ENCODE measurements around the gene TXNDC11.

GRCh38 chr16:11637320-11637719, 105.3 kb downstream of the TXNDC11 start:
- TF ChIP-seq RCOR1 (IDR thresholded peaks at IDR 0.05; ENCODE audit: low read depth, low read length) = no peak
- TF ChIP-seq, protein P1, sequence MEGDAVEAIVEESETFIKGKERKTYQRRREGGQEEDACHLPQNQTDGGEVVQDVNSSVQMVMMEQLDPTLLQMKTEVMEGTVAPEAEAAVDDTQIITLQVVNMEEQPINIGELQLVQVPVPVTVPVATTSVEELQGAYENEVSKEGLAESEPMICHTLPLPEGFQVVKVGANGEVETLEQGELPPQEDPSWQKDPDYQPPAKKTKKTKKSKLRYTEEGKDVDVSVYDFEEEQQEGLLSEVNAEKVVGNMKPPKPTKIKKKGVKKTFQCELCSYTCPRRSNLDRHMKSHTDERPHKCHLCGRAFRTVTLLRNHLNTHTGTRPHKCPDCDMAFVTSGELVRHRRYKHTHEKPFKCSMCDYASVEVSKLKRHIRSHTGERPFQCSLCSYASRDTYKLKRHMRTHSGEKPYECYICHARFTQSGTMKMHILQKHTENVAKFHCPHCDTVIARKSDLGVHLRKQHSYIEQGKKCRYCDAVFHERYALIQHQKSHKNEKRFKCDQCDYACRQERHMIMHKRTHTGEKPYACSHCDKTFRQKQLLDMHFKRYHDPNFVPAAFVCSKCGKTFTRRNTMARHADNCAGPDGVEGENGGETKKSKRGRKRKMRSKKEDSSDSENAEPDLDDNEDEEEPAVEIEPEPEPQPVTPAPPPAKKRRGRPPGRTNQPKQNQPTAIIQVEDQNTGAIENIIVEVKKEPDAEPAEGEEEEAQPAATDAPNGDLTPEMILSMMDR (IDR thresholded peaks at IDR 0.05) = no peak
- TF ChIP-seq JUNB (IDR thresholded peaks at IDR 0.05) = no peak
- no peak for TF ChIP-seq RAD21 (conservative IDR thresholded peaks at IDR 0.05 in 1 of 2, IDR thresholded peaks at IDR 0.05 in 1 of 2)
- TF ChIP-seq NR3C1 (IDR thresholded peaks at IDR 0.05) = no peak
- no peak for TF ChIP-seq ELK1 (IDR thresholded peaks at IDR 0.05; ENCODE audit: low read depth, low read length)
- TF ChIP-seq FOSL2 (IDR thresholded peaks at IDR 0.05) = no peak
- TF ChIP-seq FOSL2 (CRISPR knock-in tag; IDR thresholded peaks at IDR 0.05) = no peak
- no peak for TF ChIP-seq MAX (IDR thresholded peaks at IDR 0.05)
- no peak for TF ChIP-seq CEBPB (IDR thresholded peaks at IDR 0.05)
- no peak for TF ChIP-seq MAZ (IDR thresholded peaks at IDR 0.05; ENCODE audit: borderline replicate concordance, low read depth, low read length)
- no peak for TF ChIP-seq POLR2A (IDR thresholded peaks at IDR 0.05; ENCODE audit: low read length)
- TF ChIP-seq MYC (IDR thresholded peaks at IDR 0.05; ENCODE audit: borderline replicate concordance, low read length) = no peak
- no peak for TF ChIP-seq TP53 (CRISPR knock-in tag; IDR thresholded peaks at IDR 0.05)
- TF ChIP-seq, protein P2, sequence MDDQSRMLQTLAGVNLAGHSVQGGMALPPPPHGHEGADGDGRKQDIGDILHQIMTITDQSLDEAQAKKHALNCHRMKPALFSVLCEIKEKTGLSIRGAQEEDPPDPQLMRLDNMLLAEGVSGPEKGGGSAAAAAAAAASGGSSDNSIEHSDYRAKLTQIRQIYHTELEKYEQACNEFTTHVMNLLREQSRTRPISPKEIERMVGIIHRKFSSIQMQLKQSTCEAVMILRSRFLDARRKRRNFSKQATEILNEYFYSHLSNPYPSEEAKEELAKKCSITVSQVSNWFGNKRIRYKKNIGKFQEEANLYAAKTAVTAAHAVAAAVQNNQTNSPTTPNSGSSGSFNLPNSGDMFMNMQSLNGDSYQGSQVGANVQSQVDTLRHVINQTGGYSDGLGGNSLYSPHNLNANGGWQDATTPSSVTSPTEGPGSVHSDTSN (IDR thresholded peaks at IDR 0.05) = no peak

All from A549 (cell line).